GM18517 (cell line): Measurements from ENCODE around the gene ZBED4.

ENCODE experiments used
- ATAC-seq: cut with Tn5 transposase; IDR thresholded peaks from one replicate; pipeline ENCODE4 v1.9.1; 2021; ENCODE audit warnings: mild to moderate bottlenecking, moderate library complexity; ENCODE audit not compliant: unreplicated experiment

ZBED4 gene

GRCh38 chr22:49918911-49919881, 65.6 kb downstream of the ZBED4 start:
- ATAC-seq: no peak

GRCh38 chr22:49920859-49921258, 67.2 kb downstream of the ZBED4 start:
- no peak for ATAC-seq

GRCh38 chr22:49921508-49922278, 68.0 kb downstream of the ZBED4 start:
- no peak for ATAC-seq

GRCh38 chr22:49922484-49922883, 68.8 kb downstream of the ZBED4 start:
- no peak for ATAC-seq

- no peak for ATAC-seq
These were observed 69.3 kb downstream of the ZBED4 start for GRCh38 chr22:49922926-49923325.

GRCh38 chr22:49923445-49923844, 69.8 kb downstream of the ZBED4 start:
- no peak for ATAC-seq

- no peak for ATAC-seq
These were observed 70.6 kb downstream of the ZBED4 start for GRCh38 chr22:49924113-49924833.

- peak; percentile 57 for ATAC-seq
These were observed 72.0 kb downstream of the ZBED4 start for GRCh38 chr22:49925525-49926128.

- no peak for ATAC-seq
These were observed 73.3 kb downstream of the ZBED4 start for GRCh38 chr22:49926916-49927315.

- ATAC-seq: no peak
These were observed 74.0 kb downstream of the ZBED4 start for GRCh38 chr22:49927483-49928184.

GRCh38 chr22:49928185-49928495, 74.5 kb downstream of the ZBED4 start:
- no peak for ATAC-seq

GRCh38 chr22:49928555-49929210, 75.0 kb downstream of the ZBED4 start:
- ATAC-seq: no peak

GRCh38 chr22:49929211-49929979, 75.8 kb downstream of the ZBED4 start:
- ATAC-seq: no peak

- no peak for ATAC-seq
These were observed 76.4 kb downstream of the ZBED4 start for GRCh38 chr22:49929994-49930575.

GRCh38 chr22:49930596-49931412, 77.2 kb downstream of the ZBED4 start:
- ATAC-seq: no peak

GRCh38 chr22:49933236-49934159, 79.9 kb downstream of the ZBED4 start:
- no peak for ATAC-seq
